LoVo (cell line): ENCODE results near the gene PRKCE.
"Not testable (repeated sequence)": the region's sequence is repeated elsewhere in the genome, so short reads cannot be mapped to it uniquely, and the experiment has no call there.

ENCODE experiments used
- DNase-seq: peaks from one replicate; pipeline ENCODE4 v3.0.0-alpha.2; 2016; ENCODE audit warnings: low spot score

PRKCE gene

GRCh38 chr2:45909677-45910191 lies 258.3 kb downstream of the PRKCE start:
- DNase-seq: no peak

- DNase-seq: no peak
Measured at GRCh38 chr2:45910473-45911060, 259.1 kb downstream of the PRKCE start.

- DNase-seq: no peak
Measured at GRCh38 chr2:45911538-45911937, 260.1 kb downstream of the PRKCE start.

GRCh38 chr2:45912109-45912508 lies 260.6 kb downstream of the PRKCE start:
- no peak for DNase-seq

- no peak for DNase-seq
Measured at GRCh38 chr2:45913539-45913938, 262.1 kb downstream of the PRKCE start.

- DNase-seq: no peak
Measured at GRCh38 chr2:45915523-45915922, 264.0 kb downstream of the PRKCE start.

- DNase-seq: not testable (repeated sequence)
Measured at GRCh38 chr2:45917561-45918176, 266.2 kb downstream of the PRKCE start.

GRCh38 chr2:45918463-45919159 lies 267.1 kb downstream of the PRKCE start:
- DNase-seq: no peak

GRCh38 chr2:45919160-45919650 lies 267.7 kb downstream of the PRKCE start:
- DNase-seq: no peak

- DNase-seq: no peak
Measured at GRCh38 chr2:45919711-45920111, 268.2 kb downstream of the PRKCE start.

- no peak for DNase-seq
Measured at GRCh38 chr2:45921921-45922320, 270.4 kb downstream of the PRKCE start.

- DNase-seq: no peak
Measured at GRCh38 chr2:45922577-45922988, 271.1 kb downstream of the PRKCE start.

- no peak for DNase-seq
Measured at GRCh38 chr2:45923701-45924100, 272.2 kb downstream of the PRKCE start.

GRCh38 chr2:45925026-45925425 lies 273.6 kb downstream of the PRKCE start:
- DNase-seq: no peak

- DNase-seq: no peak
Measured at GRCh38 chr2:45925636-45926366, 274.3 kb downstream of the PRKCE start.

GRCh38 chr2:45928946-45929345 lies 277.5 kb downstream of the PRKCE start:
- no peak for DNase-seq

GRCh38 chr2:45929674-45930395 lies 278.4 kb downstream of the PRKCE start:
- DNase-seq: no peak

GRCh38 chr2:45930396-45930792 lies 278.9 kb downstream of the PRKCE start:
- DNase-seq: no peak

- no peak for DNase-seq
Measured at GRCh38 chr2:45932278-45932975, 281.0 kb downstream of the PRKCE start.

- DNase-seq: peak; percentile 95
Measured at GRCh38 chr2:45935791-45936622, 284.5 kb downstream of the PRKCE start.
